ENCODE data around the gene ARHGAP18.

GRCh38 chr6:129583866-129584265 is 126.1 kb downstream of the ARHGAP18 start:
- no peak for TF ChIP-seq POLR2A (IDR thresholded peaks at IDR 0.05; ENCODE audit: low read length)
- TF ChIP-seq GATA1 (IDR thresholded peaks at IDR 0.05; ENCODE audit: low read depth, low read length) = no peak
